A549 treated with AZD2906 at 1 μM for 4 hours (cell line): Measurements from ENCODE around the gene NAAA. TPM values are rescaled to one million over a fixed set of nuclear protein-coding genes. Genes with fewer than 3 reads are reported as not detected.

Source experiments
- total RNA-seq: library from RNA; stranded (reverse); fragments of 200-300 nt; extraction: Qiagen RNA extraction; gene quantifications from 5 replicates; pipeline ENCODE4 v1.2.3, GENCODE V29; 2022

Gene NAAA
- 22.0 to 25.2 TPM (median 23.8 TPM) in 5 replicates for total RNA-seq

GRCh38 chr4:75940692-75941253 is at the start of gene NAAA:
TSS of gene NAAA (minus strand) at chr4:75941013. CDS start at chr4:75940949, 64 bp downstream.

GRCh38 chr4:75902352-75902751 is 38.5 kb downstream of the NAAA start, which contains the start of gene PPEF2:
TSS of gene PPEF2 (minus strand) at chr4:75902452. CDS start at chr4:75896325, 6,127 bp downstream.

Other genes starting within 250 kb of the NAAA start
- 18.1 to 25.5 TPM (median 21.7 TPM) in 5 replicates for gene USO1, start 216.4 kb downstream of the NAAA start, total RNA-seq
- gene PPEF2, start 38.6 kb downstream of the NAAA start, total RNA-seq = not detected in 5 replicates
- 13.5 to 17.5 TPM (median 14.0 TPM) in 5 replicates for gene SDAD1, start 49.9 kb upstream of the NAAA start, total RNA-seq
- not detected in 5 replicates for gene CXCL9, start 66.5 kb upstream of the NAAA start, total RNA-seq
- 0.06 to 0.21 TPM (median 0.07 TPM) in 4 of 5 replicates, not detected in the other for gene CXCL10, start 82.5 kb upstream of the NAAA start, total RNA-seq
- 0.08 to 0.20 TPM (median 0.14 TPM) in 5 replicates for gene CXCL11, start 95.1 kb upstream of the NAAA start, total RNA-seq
- not detected in 5 replicates for gene ART3, start 133.7 kb upstream of the NAAA start, total RNA-seq
- 24.5 to 39.8 TPM (median 26.1 TPM) in 5 replicates for gene NUP54, start 207.4 kb upstream of the NAAA start, total RNA-seq